HG02623 (cell line): ENCODE results near the gene RERE.
A peak's percentile ranks its signal among the peaks of the same experiment; 100 is the strongest.

ENCODE experiments used
- ATAC-seq: cut with Tn5 transposase; IDR thresholded peaks from one replicate; pipeline ENCODE4 v1.9.1; 2021; ENCODE audit warnings: moderate library complexity; ENCODE audit not compliant: unreplicated experiment

The RERE gene

DNA sequence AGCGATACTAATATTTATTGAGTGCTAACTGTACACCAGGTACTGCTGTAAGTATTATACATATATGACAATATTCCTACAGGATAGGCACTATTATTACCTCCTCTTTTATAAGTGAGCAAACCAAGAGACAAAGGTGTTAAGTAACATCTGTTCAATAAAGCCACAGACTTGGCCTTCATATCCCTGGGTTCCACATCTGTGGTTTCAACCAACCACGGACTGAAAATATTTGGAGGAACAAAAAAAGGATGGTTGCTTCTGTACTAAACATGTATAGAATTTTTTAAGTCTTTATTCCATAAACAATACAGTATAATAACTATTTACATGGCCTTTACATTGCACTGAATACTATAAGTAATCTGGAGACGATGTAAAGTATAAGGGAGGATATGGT lies 95.1 kb downstream of the RERE start:
- no peak for ATAC-seq

DNA sequence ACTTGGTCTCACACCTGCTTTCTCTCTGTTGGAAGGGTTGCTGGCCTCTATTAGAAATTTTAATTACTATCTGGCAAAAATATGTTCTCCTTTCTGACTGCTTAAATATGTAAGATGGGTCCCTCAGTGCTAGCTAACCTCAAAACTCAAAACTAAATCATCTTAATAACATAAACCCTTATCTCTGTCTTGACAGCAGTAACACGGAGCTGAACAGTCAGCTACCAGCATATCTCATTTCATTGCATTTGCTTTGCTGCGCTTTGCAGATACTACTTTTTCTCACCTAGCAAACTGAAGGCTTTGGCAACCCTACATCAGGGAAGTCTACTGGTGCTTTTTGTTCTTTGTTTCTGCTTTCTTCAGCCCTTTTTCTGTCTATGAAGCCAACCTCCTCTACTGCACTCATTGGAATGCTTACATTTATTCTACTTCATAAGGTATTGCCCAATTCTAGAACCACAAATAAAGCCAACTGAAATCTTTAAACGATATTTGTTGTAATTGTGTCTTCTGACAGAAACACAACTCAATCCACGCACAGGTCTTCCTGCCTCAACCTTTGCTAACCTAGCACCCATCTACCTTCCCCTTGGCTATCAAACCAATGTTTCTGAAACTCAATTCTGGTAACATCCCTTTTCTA lies 95.6 kb downstream of the RERE start:
- no peak for ATAC-seq

DNA sequence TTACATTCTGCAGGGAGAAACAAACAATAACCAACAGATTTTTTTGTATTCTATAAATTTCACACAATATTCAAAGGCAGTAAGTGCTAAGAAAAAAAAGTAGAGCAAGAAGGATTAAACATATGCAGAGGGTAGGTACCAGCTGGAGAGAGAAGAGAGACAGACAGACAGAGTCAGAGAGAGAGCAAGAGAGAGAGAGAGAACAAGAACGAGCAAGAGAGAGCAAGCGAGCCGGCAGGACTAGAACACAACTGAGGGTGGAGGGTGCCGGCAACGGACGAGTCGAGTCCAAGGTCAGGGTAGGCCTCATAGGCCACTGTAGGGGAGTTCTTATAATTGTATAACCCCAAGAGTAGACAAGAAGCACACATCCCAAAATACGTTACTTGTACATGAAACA lies 97.1 kb downstream of the RERE start:
- ATAC-seq: no peak

DNA sequence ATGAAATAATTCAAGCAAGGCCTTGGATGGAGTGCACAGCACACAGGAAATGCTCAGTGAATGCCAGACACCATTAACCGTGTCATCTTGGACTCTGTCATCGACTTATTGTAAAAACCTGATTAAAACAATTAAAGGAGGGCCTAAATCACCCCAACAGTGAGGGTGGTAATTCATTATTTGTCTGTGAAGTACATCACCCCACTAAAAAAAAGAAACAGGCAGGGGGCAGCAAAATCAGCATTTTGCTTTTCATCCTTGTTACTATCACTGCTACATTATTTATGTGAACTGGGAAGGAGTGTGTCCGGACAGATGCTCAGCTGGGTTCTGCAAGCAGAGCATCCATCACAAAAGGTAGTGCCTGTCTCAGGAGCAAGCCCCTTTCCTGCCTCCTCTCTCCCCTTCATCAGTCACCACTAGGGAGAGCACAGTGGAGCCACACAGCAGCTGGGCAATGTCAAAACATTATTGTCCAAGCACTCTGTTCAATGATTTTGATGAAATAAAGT lies 98.5 kb downstream of the RERE start:
- no peak for ATAC-seq

DNA sequence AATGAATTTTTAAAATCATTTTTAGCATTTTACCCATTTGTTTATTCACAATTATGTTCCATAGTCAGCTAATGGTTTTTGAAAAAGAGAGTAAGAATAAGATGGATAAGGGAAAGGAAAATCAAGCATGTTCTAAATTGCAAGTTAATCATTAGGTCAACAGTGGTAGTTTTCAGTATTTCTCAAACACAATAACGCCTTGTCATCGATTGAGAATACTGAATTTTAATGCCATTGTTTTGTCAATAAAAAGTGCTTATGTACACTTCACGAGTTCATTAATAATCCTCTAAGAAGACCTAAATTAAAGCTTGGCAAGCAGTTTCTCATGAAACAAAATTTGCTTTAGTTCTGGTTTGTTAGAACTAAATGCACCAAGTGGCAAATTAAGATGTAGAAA lies 100.3 kb downstream of the RERE start:
- no peak for ATAC-seq

DNA sequence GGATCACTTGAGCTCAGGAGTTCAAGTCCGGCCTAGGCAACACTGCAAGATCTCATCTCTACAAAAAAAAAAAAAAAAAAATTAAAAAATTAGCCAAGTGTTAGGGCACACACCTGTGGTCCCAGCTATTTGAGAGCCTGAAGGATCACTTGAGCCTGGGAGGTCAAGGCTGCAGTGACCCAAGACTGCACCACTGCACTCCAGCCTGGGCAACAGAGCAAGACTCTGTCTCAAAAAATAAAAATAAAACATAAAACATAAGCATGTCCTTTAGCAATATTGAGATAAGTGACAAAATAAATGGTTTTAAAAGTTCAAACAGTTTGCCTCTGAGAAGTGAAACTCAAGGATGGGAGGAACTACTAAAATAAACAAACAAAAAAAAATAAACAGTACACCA lies 101.2 kb downstream of the RERE start:
- ATAC-seq: no peak

DNA sequence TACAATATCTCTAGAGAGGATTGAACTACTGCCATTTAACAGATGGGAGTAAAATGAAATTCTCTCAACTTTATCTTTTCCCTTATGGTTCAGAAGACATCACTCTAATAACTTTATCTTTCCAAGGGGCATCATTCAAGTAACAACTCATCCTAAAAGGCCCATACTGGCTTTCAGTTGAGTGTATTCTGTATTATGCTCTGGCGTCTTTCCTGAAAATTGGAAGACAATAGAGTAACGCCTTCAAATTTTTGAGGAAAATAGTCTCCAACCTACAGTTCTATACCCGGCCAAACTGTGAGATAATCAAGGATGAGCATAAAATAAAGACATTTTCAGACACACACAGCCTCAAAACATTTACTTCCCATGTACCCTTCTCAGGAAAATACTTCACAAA lies 103.3 kb downstream of the RERE start:
- no peak for ATAC-seq

DNA sequence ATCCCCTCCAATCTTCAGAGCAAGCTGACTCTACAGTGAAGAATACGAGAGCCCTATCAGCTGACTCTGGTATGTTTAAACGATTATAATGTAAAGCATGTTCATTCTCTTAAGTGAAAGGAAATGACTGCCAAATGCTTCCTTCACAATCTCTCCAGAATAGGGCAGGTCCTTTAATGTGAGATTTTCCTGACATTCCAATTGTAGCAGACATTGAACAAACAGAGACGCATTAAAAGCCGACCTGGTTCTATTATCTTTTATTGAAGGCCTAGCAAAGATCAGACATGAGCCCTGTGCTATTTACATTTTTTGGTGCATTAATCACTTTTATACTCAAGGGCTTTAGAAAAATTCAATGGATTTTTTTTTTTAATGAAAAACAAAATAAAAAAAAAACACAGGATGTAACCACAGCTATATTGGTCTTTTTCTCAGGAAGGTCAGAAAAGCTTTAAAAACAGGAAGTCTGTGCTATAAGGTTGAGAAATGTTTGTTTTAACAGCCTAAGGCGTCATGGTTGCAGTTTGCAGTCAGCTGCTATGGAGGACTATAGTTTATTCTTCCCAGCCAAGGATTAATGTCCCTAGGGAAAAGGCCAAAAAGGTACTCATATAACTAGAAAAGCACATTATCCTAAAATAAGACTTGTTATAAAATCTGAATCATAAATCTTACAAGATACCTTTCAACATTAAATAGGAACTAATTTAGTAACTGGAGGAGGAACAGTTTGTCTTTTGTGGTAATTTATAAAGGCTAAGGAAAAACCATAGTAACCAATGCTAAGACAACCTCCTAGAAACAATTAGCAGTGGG lies 104.8 kb downstream of the RERE start:
- ATAC-seq: no peak

DNA sequence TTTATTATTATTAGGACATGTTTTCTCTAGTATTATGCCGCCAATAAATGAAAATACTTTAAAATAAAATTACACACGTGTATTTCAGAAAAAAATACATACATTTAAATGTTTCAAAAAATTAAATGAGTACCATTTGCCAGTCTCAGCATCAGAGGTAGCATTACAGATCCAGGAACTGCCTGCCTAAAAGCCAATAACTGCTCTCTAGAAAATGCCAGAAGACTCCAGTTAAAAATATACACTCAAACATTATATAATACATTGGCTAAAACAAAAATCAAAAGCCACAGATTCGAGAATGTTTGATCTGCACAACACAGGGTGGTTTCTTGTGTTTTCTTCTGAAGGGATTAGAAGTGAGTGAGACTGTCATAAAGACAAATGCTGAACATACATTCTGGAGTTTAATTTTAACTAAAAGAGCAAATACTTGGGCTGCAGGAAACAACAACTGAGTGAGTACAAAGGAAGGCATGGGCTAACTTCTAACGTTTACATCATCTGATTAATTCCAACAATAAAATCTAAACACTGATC lies 105.5 kb downstream of the RERE start:
- ATAC-seq: no peak

DNA sequence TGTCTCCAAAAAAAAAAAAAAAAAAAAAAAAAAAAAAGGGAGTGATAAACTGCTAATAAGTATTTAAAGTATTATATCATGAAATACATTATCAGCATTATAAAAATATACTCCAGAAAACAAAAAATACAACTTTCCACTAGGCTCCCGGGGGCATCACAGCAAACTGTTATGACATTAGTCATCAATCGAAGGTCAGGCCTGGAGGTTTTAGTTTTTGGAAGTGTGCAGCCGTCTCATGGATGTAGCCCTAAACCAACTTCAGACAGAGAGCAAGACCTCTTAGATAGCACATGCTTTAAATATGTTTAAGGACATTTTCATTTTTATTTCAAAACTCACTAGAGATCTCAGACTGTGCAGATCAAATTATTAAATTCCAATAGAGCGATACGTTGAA lies 106.3 kb downstream of the RERE start:
- no peak for ATAC-seq

DNA sequence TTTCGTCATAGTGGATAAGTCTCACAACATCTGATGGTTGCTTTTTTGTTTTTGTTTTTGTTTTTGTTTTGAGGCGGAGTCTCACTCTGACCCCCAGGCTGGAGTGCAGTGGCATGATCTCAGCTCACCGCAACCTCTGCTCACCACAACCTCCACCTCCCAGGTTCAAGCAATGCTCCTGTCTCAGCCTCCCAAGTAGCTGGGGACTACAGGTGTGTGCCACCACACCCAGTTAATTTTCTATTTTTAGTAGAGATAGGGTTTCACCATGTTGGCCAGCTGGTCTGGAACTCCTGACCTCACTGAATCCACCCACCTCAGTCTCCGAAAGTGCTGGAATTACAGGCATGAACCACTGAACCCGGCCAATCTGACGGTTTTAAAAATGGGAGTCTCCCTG lies 109.2 kb downstream of the RERE start:
- no peak for ATAC-seq

DNA sequence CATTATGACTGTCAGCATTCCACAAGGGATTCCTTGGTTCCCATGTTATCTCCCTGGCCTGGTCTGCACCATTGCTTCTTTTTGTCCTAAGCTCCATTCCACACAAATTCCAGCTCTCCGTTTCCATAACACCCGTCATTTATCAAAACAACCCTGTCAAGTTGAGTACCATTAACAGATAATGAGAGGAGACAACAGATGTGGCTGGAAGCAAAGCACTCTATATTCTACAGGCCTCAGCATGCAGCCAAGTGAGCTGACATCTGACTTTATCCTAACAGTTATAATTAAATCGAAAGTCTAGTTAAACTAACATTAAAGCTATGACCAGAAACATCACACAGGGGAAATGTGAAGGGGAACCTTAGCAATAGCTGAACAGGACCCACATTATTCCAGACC lies 110.4 kb downstream of the RERE start:
- ATAC-seq: no peak

DNA sequence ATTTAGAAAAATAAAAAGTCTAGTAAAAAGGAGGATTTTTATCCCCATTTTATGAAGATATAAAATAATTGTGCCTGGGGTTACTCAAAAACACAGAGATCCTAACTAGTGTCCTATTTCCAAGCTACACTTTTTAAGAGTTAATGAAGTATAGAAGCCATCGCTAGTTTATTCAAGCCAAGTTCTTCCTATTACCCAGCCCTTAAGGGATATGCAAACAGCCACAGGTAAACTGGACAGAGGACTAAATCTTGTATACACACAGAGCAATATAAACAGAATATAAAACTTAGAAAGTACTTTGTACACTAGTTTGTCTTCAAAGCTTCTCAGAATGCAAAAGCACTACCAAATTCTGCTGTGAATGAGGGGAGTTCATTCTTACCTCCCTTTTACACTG lies 111.1 kb downstream of the RERE start:
- no peak for ATAC-seq

DNA sequence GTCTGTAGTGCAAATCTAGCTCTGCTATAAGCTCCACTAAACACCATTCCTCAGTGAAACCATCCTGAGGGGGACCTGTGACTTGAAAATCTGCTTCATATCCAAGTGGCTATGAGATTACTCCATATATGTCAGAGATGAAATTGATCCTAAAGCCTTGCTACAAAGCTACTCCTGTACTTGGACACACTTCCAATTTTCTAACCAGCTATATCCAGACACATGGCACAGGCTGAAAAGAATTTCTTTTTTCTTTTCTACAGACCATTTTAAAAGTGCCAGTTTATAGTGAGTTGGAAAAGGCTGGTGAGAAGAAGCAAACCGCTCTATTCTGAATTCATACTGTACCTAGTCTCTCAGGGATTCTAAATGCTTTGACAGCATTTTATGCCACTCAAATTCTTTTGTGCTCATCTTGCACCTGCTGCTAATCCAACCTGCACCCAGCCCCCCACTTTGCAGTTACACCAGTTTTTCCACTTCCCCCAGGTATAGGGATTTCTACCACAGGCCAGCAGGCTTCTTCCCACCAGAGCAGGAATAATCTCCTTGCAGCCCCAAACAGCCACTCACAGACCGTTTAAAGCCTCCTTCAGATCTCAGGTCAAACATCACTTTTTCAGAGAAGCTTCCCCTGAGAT lies 112.5 kb downstream of the RERE start:
- no peak for ATAC-seq

DNA sequence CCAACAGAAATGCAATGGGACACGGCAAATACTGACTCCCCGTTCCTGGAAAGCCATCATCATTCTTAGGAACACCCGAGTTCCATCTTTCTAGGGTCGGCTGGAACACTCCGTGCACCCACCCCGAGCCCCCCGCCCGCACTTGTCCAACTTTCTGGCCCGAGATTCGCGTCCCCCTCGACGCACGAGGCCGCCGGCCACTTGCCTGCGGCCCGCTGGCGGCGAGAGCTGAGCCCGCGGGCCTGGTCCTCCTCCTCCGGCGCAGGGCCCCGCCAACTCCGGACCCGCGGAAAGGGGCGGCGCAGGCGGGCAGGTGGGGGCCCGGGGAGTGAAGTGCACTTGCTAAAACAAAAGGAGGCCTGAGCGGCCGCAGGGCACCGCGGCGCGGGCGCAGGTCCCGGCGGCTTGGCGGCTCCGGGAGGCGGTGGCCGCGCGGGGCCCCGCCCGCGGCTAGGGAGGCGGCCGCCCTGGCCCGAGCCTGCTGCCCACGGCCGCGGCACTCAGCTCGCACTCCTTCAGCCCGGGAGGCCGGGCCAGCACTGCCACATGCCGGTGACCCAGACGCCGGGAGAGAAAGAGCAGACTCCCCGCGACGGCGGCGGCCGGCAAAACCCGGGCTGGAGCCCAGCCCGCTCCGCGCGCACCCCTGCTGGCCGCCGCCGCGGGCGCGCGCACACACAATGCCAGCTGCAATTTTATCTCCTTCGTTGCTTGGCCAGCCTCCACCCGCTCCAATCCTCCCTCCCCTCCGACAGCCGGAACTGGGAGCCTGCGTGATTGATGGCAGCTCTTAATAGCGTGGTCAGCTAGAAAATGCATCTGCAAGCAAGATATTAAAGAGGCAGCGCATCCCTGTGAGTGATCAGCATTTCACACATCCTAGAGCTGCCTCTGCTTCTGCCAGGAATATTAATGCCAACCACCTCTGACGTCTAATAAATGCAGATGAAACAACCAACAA lies 114.3 kb downstream of the RERE start:
- ATAC-seq: peak; percentile 56

DNA sequence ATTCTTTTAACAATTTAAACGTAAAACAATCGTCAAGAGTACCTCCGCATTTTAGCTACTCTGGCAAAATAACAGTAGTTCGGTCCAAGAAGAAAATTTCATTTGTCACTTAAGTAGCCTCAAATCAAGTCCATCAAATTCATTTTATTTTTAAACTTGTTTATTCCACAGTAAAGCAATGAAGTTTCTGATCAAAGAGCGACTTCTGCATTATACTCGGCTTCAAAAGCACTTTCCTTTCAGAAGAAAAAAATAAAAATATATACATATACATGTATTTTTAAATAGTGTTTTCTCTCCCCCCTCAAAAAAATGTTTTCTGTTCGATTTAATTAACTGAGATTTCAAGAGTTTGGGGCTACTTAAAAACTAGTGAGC lies 115.0 kb downstream of the RERE start:
- no peak for ATAC-seq

DNA sequence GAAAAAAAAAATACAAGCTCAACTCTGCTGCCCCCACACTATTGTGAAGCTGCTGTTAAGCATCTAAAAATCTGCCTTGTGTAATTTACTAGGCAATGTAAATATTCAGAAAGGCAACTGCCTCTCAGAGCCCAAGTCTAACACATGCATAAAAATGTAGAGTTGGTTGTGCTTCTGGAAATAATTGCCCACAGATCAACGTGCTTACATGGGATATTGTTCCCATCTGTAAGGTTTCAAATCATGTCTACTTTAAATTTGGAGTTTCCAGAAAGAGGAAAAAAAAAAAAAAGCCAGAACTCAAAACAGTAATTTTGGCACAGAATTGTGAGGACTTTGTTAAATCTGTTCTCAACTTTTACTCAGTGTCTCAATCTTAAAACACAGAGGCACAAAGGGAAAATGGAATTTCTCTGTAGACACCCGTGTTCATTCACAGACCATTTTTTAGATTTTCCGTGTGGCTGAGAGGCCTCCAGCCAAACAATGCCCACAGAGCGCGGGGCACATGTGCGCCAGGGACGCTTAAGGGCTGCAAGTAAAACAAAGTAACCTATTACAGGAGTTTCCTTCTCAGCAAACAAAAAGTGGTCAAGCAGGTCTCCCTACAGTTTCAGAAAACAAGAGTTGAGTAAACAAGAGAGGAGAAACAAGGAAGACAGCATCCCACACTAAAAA lies 115.5 kb downstream of the RERE start:
- no peak for ATAC-seq

DNA sequence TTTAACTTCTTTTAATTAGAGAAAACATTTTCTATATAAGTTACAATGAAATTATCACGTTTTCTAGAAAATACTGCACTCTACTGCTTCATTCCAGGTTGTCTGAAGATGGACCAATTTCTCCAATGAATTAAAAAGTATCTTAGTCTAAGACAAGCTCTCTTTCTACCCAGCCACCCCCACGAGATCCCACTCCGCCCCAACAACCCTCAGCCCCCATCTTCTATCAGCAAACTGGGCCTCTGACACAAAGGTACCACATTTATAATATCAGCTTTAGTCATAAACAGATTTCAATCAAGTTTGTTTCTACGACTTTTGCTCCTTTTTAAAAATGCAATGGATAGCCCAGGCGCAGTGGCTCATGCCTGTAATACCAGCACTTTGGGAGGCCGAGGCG lies 117.8 kb downstream of the RERE start:
- no peak for ATAC-seq

DNA sequence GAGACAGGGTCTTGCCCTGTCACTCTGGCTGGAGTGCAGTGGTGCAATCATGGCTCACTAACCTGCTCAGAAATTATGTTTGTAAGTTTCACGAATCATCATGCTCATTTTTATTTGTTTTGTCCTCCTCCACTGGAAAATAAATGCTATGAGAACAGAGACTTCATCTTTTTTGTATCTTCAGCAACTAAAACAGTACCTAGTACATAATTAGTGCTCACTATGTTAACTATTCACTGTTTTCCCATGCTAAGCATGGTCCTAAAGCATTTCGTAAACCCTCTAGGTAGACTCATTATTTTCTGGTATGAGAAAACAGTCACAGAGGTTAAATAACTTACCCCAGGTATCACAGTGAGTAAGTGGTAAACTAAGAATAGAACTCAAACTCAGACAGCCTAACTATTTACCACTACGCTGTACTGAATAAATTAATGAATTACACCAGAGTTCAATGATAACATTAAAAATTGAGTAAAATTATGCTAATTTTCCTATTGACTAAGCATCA lies 118.4 kb downstream of the RERE start:
- no peak for ATAC-seq
